IgD-negative memory B cell (primary cell): ENCODE measurements around the gene EIF4A2. TPM values are rescaled to one million over a fixed set of nuclear protein-coding genes. Genes with fewer than 3 reads are reported as not detected.

Experiments used
- H3K27ac Mint-ChIP-seq, 3 donors: one replicate each; pipeline ENCODE4 v1.8.0; 2020 to 2022; ENCODE audit warnings: mild to moderate bottlenecking in 3 of 3, mixed read lengths in 3 of 3, moderate library complexity in 1 of 3
- H3K27me3 Mint-ChIP-seq: one replicate; pipeline ENCODE4 v1.8.0; 2021; ENCODE audit warnings: mixed read lengths
- H3K36me3 Mint-ChIP-seq: one replicate; pipeline ENCODE4 v1.8.0; 2020; ENCODE audit warnings: mild to moderate bottlenecking, mixed read lengths
- H3K4me1 Mint-ChIP-seq, 3 donors: one replicate each; pipeline ENCODE4 v1.8.0; 2020 to 2022; ENCODE audit warnings: mixed read lengths in 3 of 3, mild to moderate bottlenecking in 1 of 3
- H3K4me3 Mint-ChIP-seq, 4 donors: one replicate each; pipeline ENCODE4 v1.8.0; 2020 to 2022; ENCODE audit warnings: mild to moderate bottlenecking in 4 of 4, mixed read lengths in 4 of 4, moderate library complexity in 3 of 4
- H3K9me3 Mint-ChIP-seq, 3 donors: one replicate each; pipeline ENCODE4 v1.8.0; 2020 to 2021; ENCODE audit warnings: mixed read lengths in 3 of 3, mild to moderate bottlenecking in 1 of 3
- polyA plus RNA-seq: library from polyadenylated mRNA; unstranded; fragments of 300-500 nt; fragmentation: Illumina TruSeq; gene quantifications from one replicate; pipeline ENCODE4 v1.2.3, GENCODE V29; 2021

Gene EIF4A2
- polyA plus RNA-seq = 220 TPM

DNA sequence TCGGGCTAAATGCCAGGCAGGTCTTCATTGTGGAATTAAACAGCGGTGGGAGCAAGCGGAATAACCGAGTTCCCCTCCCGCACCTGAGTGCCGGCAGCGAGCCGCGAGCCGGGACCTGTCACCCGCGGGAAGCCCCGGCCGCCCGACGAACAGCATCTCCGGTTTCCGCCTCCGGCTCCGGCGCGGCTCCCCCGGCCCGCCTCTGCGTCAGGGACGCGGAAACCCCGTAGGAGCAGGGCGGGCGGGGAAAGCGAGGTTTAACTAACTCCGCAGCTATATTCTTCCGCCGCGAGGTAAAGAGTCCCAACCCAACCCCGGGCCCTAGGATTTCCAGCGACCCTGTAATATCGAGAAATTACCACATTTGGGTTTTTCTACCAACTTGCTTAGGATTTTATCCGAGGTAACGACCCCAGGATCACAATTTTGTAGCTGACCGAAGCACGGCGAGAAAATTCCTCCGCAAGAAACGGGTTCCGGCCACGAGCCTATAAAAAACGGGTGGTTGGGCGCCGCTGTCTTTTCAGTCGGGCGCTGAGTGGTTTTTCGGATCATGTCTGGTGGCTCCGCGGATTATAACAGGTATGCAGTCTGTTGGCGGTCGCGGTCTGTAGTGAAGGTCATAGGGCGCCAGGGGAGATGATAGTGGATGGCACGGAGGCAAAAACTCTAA is at the start of gene EIF4A2:
Gene EIF4A2, plus strand, starts transcription at position 520 of the 673 bp plus-strand sequence. Its CDS starts 34 bp downstream, at position 554.
- Mint-ChIP-seq H3K36me3 (peaks cover 20% of the 10 kb centered on the region), H3K4me1 (peaks cover 41 to 45% (median 45%) of the 10 kb centered on the region in 3 donors), H3K4me3 (peak within 1 kb of the TSS; percentile 96 to 100 (median 98)), H3K27me3 (no peaks in the 10 kb centered on the region), H3K9me3 (no peaks in the 10 kb centered on the region), H3K27ac (peak within 1 kb of the TSS; percentile 94 to 100 (median 99))

GRCh38 chr3:186742618-186743380 is 40.6 kb upstream of the EIF4A2 start:
- no peaks in the 10 kb centered on the region for H3K27me3 Mint-ChIP-seq
- peaks cover 2% of the 10 kb centered on the region for H3K36me3 Mint-ChIP-seq
- no peak overlapping the region for H3K27ac Mint-ChIP-seq
- peaks cover 0 to 4% (median 0%) of the 10 kb centered on the region in 3 donors for H3K9me3 Mint-ChIP-seq
- peaks cover 0 to 3% (median 0%) of the 10 kb centered on the region in 3 donors for H3K4me1 Mint-ChIP-seq
- H3K4me3 Mint-ChIP-seq = no peak overlapping the region

DNA sequence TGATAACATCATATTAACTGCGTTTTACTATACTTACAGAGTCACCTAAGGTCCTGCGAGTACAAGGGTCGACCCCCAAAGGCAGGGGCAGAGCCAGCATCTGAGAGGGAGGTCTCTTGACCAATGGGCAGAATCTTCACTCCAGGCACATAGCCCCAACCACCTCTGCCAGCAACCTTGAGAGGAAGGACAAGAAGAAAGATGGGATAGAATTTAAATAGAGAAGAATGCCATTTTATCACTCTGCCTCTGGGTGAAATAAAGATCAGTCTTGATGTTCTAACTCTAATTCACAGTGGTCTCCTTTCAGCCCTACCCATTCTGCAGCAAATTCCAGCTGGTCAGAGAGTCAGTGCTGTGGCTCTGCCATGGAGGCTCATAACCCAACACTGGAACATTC is 39.7 kb upstream of the EIF4A2 start:
- Mint-ChIP-seq H3K9me3 (peaks cover 0 to 4% (median 0%) of the 10 kb centered on the region in 3 donors), H3K27me3 (no peaks in the 10 kb centered on the region), H3K4me3 (no peak overlapping the region), H3K4me1 (peaks cover 0 to 3% (median 1%) of the 10 kb centered on the region in 3 donors), H3K36me3 (peaks cover 2% of the 10 kb centered on the region), H3K27ac (no peak overlapping the region)

DNA sequence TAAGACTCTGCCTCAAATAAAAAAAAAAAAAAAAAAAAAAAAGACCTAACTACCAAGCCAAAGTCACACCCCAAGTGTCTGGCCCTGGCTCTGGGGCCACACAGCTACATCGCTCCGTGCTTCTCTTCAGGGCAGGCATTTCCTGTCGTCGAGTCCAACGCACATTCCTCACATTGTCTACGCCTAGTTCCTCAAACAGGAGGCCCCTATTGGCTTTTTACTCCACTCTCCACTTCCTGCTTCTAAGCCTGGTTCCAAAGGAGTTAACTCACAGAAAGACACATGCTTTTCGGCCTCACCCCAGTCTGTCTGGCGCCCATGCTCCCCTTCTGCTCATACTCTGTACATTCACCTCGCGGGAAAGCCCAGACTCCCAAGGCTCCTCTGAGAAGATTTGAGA is 37.4 kb upstream of the EIF4A2 start:
- Mint-ChIP-seq H3K4me1 (peaks cover 0 to 3% (median 1%) of the 10 kb centered on the region in 3 donors), H3K27ac (no peak overlapping the region), H3K9me3 (peaks cover 0 to 4% (median 0%) of the 10 kb centered on the region in 3 donors), H3K36me3 (peaks cover 2% of the 10 kb centered on the region), H3K4me3 (peak overlapping the region in 1 of 4 donors; percentile 57), H3K27me3 (no peaks in the 10 kb centered on the region)

- Mint-ChIP-seq H3K4me1 (peaks cover 0 to 7% (median 1%) of the 10 kb centered on the region in 3 donors), H3K27me3 (peaks cover 2% of the 10 kb centered on the region), H3K9me3 (no peaks in the 10 kb centered on the region), H3K4me3 (no peak overlapping the region), H3K27ac (no peak overlapping the region), H3K36me3 (no peaks in the 10 kb centered on the region)
These were observed 33.1 kb upstream of the EIF4A2 start for GRCh38 chr3:186750316-186750715.

GRCh38 chr3:186751480-186751879 is 31.9 kb upstream of the EIF4A2 start:
- H3K4me1 Mint-ChIP-seq = peaks cover 0 to 3% (median 1%) of the 10 kb centered on the region in 3 donors
- peak overlapping the region in 1 of 3 donors; percentile 29 for H3K27ac Mint-ChIP-seq
- no peaks in the 10 kb centered on the region for H3K9me3 Mint-ChIP-seq
- no peak overlapping the region for H3K4me3 Mint-ChIP-seq
- no peaks in the 10 kb centered on the region for H3K36me3 Mint-ChIP-seq
- peaks cover 2% of the 10 kb centered on the region for H3K27me3 Mint-ChIP-seq

GRCh38 chr3:186754006-186754405 is 29.4 kb upstream of the EIF4A2 start:
- Mint-ChIP-seq H3K27me3 (peaks cover 2% of the 10 kb centered on the region), H3K4me1 (peaks cover 0 to 3% (median 0%) of the 10 kb centered on the region in 3 donors), H3K9me3 (no peaks in the 10 kb centered on the region), H3K4me3 (no peak overlapping the region), H3K27ac (no peak overlapping the region), H3K36me3 (no peaks in the 10 kb centered on the region)

DNA sequence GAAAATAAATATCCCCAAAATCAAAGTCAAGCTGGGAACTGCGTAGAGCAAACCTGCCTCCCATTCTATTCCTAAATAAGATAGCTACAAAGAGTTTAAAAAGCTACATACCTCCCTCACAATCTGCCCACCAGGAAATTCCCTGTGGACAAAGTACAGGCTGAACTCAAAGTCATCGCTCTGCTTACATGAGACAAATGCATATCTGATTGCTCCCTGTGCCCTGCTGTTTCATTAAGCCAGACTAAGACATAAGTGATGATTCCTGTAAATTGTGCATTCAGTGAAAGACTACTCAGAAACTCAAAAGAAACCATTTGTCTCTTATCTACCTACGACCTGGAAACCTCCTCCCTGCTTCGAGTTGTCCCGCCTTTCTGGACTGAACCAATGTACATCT is 28.5 kb upstream of the EIF4A2 start:
- Mint-ChIP-seq H3K27me3 (peaks cover 2% of the 10 kb centered on the region), H3K4me3 (no peak overlapping the region), H3K36me3 (no peaks in the 10 kb centered on the region), H3K4me1 (peaks cover 0 to 3% (median 0%) of the 10 kb centered on the region in 3 donors), H3K27ac (no peak overlapping the region), H3K9me3 (no peaks in the 10 kb centered on the region)

DNA sequence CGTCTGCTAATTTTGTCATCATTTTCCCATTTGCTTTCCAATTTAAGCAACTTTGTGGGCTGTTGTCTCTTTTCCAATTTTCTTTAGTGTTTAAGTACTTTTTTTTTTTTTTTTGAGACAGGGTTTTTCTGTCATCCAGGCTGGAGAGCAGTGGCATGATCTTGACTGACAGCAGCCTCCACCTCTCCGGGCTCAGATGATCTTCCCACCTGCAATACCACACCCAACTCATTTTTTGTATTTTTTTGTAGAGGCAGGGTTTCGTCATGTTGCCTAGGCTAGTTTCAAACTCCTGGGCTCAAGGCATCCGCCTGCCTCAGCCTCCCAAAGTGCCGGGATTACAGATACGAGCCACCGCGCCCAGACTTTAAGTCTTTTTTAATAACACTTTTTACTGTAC is 26.2 kb upstream of the EIF4A2 start:
- Mint-ChIP-seq H3K36me3 (no peaks in the 10 kb centered on the region), H3K4me1 (peaks cover 0 to 3% (median 0%) of the 10 kb centered on the region in 3 donors), H3K27ac (no peak overlapping the region), H3K9me3 (no peaks in the 10 kb centered on the region), H3K4me3 (no peak overlapping the region), H3K27me3 (peaks cover 2% of the 10 kb centered on the region)

DNA sequence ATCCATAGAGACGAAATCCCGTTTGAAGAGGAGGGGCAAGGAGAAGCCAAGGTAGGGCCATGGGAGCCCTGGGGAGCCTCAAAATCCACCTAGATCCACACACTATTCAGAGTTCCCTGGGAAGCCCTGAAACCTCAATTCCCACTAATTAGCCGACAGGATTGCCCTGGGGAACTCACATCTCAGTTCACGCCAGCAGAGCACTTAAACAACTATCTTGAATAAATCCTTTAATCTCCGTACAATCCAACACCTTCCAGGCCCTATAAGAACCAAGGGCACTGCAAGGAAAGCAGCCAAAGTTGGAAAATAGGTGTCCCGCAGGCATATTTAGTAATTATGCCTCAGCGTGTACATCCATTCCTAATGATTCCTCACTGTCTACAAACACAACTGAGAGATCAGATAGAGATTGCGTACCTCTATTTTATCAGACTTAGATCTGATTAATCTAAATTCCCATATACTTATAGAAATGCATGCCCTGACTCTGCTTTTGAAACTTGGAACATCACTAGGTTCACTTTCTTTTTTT is 25.6 kb upstream of the EIF4A2 start:
- peaks cover 2% of the 10 kb centered on the region for H3K27me3 Mint-ChIP-seq
- no peaks in the 10 kb centered on the region for H3K9me3 Mint-ChIP-seq
- peaks cover 0 to 3% (median 0%) of the 10 kb centered on the region in 3 donors for H3K4me1 Mint-ChIP-seq
- H3K27ac Mint-ChIP-seq = no peak overlapping the region
- H3K4me3 Mint-ChIP-seq = no peak overlapping the region
- H3K36me3 Mint-ChIP-seq = no peaks in the 10 kb centered on the region

- H3K27me3 Mint-ChIP-seq = no peaks in the 10 kb centered on the region
- no peak overlapping the region for H3K27ac Mint-ChIP-seq
- no peak overlapping the region for H3K4me3 Mint-ChIP-seq
- no peaks in the 10 kb centered on the region for H3K9me3 Mint-ChIP-seq
- H3K36me3 Mint-ChIP-seq = no peaks in the 10 kb centered on the region
- no peaks in the 10 kb centered on the region for H3K4me1 Mint-ChIP-seq
These were observed 24.0 kb upstream of the EIF4A2 start for GRCh38 chr3:186759231-186759930.

GRCh38 chr3:186760141-186760833 is 23.1 kb upstream of the EIF4A2 start:
- H3K36me3 Mint-ChIP-seq = no peaks in the 10 kb centered on the region

GRCh38 chr3:186760897-186761447 is 22.4 kb upstream of the EIF4A2 start:
- H3K27me3 Mint-ChIP-seq = no peaks in the 10 kb centered on the region
- H3K27ac Mint-ChIP-seq = no peak overlapping the region
- no peaks in the 10 kb centered on the region for H3K4me1 Mint-ChIP-seq
- no peaks in the 10 kb centered on the region for H3K9me3 Mint-ChIP-seq
- no peaks in the 10 kb centered on the region for H3K36me3 Mint-ChIP-seq
- no peak overlapping the region for H3K4me3 Mint-ChIP-seq

More at GRCh38 chr3:186760141-186760833, 23.1 kb upstream of the EIF4A2 start:
- no peaks in the 10 kb centered on the region for H3K27me3 Mint-ChIP-seq
- no peak overlapping the region for H3K4me3 Mint-ChIP-seq
- H3K4me1 Mint-ChIP-seq = no peaks in the 10 kb centered on the region
- H3K9me3 Mint-ChIP-seq = no peaks in the 10 kb centered on the region
- no peak overlapping the region for H3K27ac Mint-ChIP-seq

DNA sequence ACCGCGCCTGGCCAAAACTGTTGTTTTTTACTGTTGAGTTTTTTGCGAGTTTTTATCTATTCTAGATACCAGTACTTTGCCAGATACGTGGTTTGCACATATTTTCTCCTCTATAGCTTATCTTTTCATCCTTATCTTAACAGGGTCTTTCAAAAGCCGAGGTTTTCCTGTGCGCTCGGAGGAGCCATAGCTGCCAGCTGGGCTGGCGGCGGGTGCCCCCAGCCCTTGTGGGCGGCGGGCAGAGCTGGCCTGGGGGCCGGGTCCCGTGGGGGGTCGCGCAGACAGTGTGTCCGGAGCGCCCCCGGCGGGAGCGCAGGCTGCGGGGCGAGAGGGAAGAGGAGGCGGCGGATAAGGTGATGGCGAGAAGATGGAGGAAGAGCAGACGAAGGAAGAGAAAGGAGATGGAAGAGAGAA is 11.1 kb upstream of the EIF4A2 start:
- Mint-ChIP-seq H3K9me3 (peaks cover 0 to 2% (median 0%) of the 10 kb centered on the region in 3 donors), H3K36me3 (no peaks in the 10 kb centered on the region), H3K4me3 (peak overlapping the region; percentile 82 to 99 (median 92)), H3K27me3 (no peaks in the 10 kb centered on the region), H3K4me1 (peaks cover 12 to 15% (median 14%) of the 10 kb centered on the region in 3 donors), H3K27ac (peak overlapping the region; percentile 84 to 96 (median 87))
